A549 (cell line): ENCODE results near the gene CA10. TPM values are rescaled to one million over a fixed set of nuclear protein-coding genes. Genes with fewer than 3 reads are reported as not detected.

Experiments
- ATAC-seq, 2 experiments: fragments of 200-7000 bp in 1 of 2; fragments of >200 bp in 1 of 2; cut with Nextera tagmentation in 1 of 2; cut with Tn5 transposase in 1 of 2; 3 replicates each; pipeline versions ENCODE4 v1.8.0 to v1.9.1; 2018 to 2020; ENCODE audit warnings: mild to moderate bottlenecking in 1 of 2, moderate library complexity in 1 of 2
- CTCF ChIA-PET: fragments of 300-600 bp; sonication (Branson Sonifier 250); formaldehyde crosslinking; extraction: SDS; loops from one replicate; lab custom pipeline; 2021; ENCODE audit warnings: antibody characterized with exemption, inconsistent platforms; lab: Yijun Ruan, JAX
- POLR2A ChIA-PET: fragments of 350-600 bp; formaldehyde crosslinking; extraction: SDS; loops from one replicate; lab custom pipeline; 2021; ENCODE audit warnings: antibody characterized with exemption, inconsistent platforms; lab: Yijun Ruan, JAX
- DNase-seq, 2 experiments: peaks; one replicate each; pipeline versions ENCODE4 v3.0.0 to v3.0.0-alpha.2; 2011 to 2016; ENCODE audit warnings: low read depth in 1 of 2, low spot score in 1 of 2
- FAIRE-seq: peaks from 2 replicates; lab custom pipeline; 2011; peaks lifted over from hg19 to GRCh38; lab: Jason Lieb, UNC
- H3K27ac ChIP-seq, 2 experiments: fragments of >200 bp; sonication (Bioruptor Twin); formaldehyde crosslinking; 3 replicates each; pipeline ENCODE4 v1.5.1; 2016 to 2017
- H3K4me1 ChIP-seq: fragments of >200 bp; sonication (Bioruptor Twin); formaldehyde crosslinking; 3 replicates; pipeline ENCODE4 v1.6.1; 2016
- H3K4me2 ChIP-seq: fragments of >200 bp; sonication (Bioruptor Twin); formaldehyde crosslinking; 3 replicates; pipeline ENCODE4 v1.6.1; 2016
- H3K4me3 ChIP-seq: fragments of >200 bp; sonication (Bioruptor Twin); formaldehyde crosslinking; 3 replicates; pipeline ENCODE4 v1.5.1; 2016
- H3K9me3 ChIP-seq: fragments of >200 bp; sonication (Bioruptor Twin); formaldehyde crosslinking; 3 replicates; pipeline ENCODE4 v1.6.1; 2016
- ATOH8 ChIP-seq: fragments of 250-450 bp; sonication (Bioruptor Pico); IDR thresholded peaks from 2 replicates; pipeline ENCODE4 v1.5.0; 2020; ENCODE audit warnings: low read depth, mild to moderate bottlenecking, moderate library complexity
- CBX2 ChIP-seq: fragments of 200-600 bp; sonication (generic); IDR thresholded peaks from 2 replicates; pipeline ENCODE4 v1.6.1; 2016; ENCODE audit warnings: low read depth, mild to moderate bottlenecking, borderline replicate concordance
- CHD2 ChIP-seq: fragments of 150-350 bp; IDR thresholded peaks from 2 replicates; pipeline ENCODE4 v1.6.1; 2014; ENCODE audit warnings: low read length; ENCODE audit not compliant: partially characterized antibody
- CTCF ChIP-seq: fragments of >200 bp; sonication (Bioruptor Twin); formaldehyde crosslinking; IDR thresholded peaks from 3 replicates; pipeline ENCODE4 v1.5.1; 2016
- GATA3 ChIP-seq: IDR thresholded peaks from 2 replicates; pipeline ENCODE4 v1.6.1; 2012; ENCODE audit warnings: borderline replicate concordance
- HMGXB4 ChIP-seq: fragments of 250-450 bp; sonication (Bioruptor Pico); IDR thresholded peaks from 2 replicates; pipeline ENCODE4 v1.5.0; 2021; ENCODE audit warnings: mild to moderate bottlenecking, moderate library complexity, borderline replicate concordance
- HOXB13 ChIP-seq: fragments of 250-450 bp; sonication (Bioruptor Pico); IDR thresholded peaks from 2 replicates; pipeline ENCODE4 v1.5.0; 2020; ENCODE audit warnings: low read depth, mild to moderate bottlenecking, moderate library complexity
- KDM5A ChIP-seq: fragments of 200-600 bp; sonication (generic); IDR thresholded peaks from 2 replicates; pipeline ENCODE4 v1.6.1; 2016; ENCODE audit warnings: antibody characterized with exemption, mild to moderate bottlenecking
- MAFK ChIP-seq: fragments of 450-650 bp; IDR thresholded peaks from 2 replicates; pipeline ENCODE4 v1.6.1; 2014; ENCODE audit not compliant: partially characterized antibody
- MAZ ChIP-seq: fragments of 150-350 bp; IDR thresholded peaks from 2 replicates; pipeline ENCODE4 v1.6.1; 2014; ENCODE audit warnings: antibody characterized with exemption, low read depth, low read length, borderline replicate concordance
- NPAS2 ChIP-seq: fragments of 250-450 bp; sonication (Bioruptor Pico); IDR thresholded peaks from 2 replicates; pipeline ENCODE4 v1.8.0; 2022; ENCODE audit warnings: mild to moderate bottlenecking, moderate library complexity, borderline replicate concordance
- POLR2AphosphoS2 ChIP-seq: conservative IDR thresholded peaks from 2 replicates; pipeline ENCODE4 v1.6.1; 2012; ENCODE audit warnings: low read length, improper control_type of control experiment, inconsistent platforms
- RCOR1 ChIP-seq: fragments of 150-350 bp; IDR thresholded peaks from 2 replicates; pipeline ENCODE4 v1.6.1; 2014; ENCODE audit warnings: antibody characterized with exemption, low read length, low read depth
- RNF2 ChIP-seq: fragments of 200-600 bp; sonication (generic); IDR thresholded peaks from 2 replicates; pipeline ENCODE4 v1.6.1; 2016; ENCODE audit warnings: low read depth, mild to moderate bottlenecking, antibody characterized with exemption, moderate library complexity, borderline replicate concordance
- ZFP36 ChIP-seq: fragments of 450-650 bp; IDR thresholded peaks from 2 replicates; pipeline ENCODE4 v1.6.1; 2014; ENCODE audit warnings: borderline replicate concordance; ENCODE audit not compliant: partially characterized antibody
- WGBS: methylation state at CpG from one replicate; pipeline ENCODE4 v1.1.6; 2017; ENCODE audit errors: missing lambda C conversion rate; 5-methylcytosine and 5-hydroxymethylcytosine counted together
- polyA plus RNA-seq, 4 experiments: library from polyadenylated mRNA; depleted of rRNA in 3 of 4; stranded (reverse); fragments of >200 nt; fragmentation: RNase III in 1 of 4; extraction: RNeasy Plus Mini Kit Qiagen cat#74134 plus additional on column Dnase treatment in 1 of 4; gene quantifications; 2 replicates in 3 of 4; 3 replicates in 1 of 4; pipeline ENCODE4 v1.2.3, GENCODE V29; 2011 to 2017

The CA10 gene
- polyA plus RNA-seq, 2 of the 4 experiments (the other 2 are of a cell fraction) = not detected

- TF ChIP-seq ATOH8 = no peak
- TF ChIP-seq RCOR1 = no peak
- TF ChIP-seq GATA3 = no peak
Observed at GRCh38 chr17:51955245-51955644, 203.3 kb downstream of the CA10 start (continued).

- no peak for TF ChIP-seq HOXB13 (CRISPR knock-in tag)
- TF ChIP-seq, all 56 proteins: peak for 0
- no peak for FAIRE-seq
- 0% methylated on average over 2 of the region's 2 CpGs for WGBS
- ChIA-PET POLR2A (no interaction called here), CTCF (no interaction called here)
- no peak for DNase-seq
- no peaks in the 10 kb centered on the region for H3K9me3 ChIP-seq
- no peak overlapping the region for H3K27ac ChIP-seq
- no peak overlapping the region for H3K4me2 ChIP-seq
- H3K4me1 ChIP-seq = no peaks in the 10 kb centered on the region
- no peak overlapping the region for H3K4me3 ChIP-seq
- no peak for ATAC-seq
Observed at GRCh38 chr17:51954232-51954765, 204.2 kb downstream of the CA10 start.

- WGBS = 1% methylated on average over 2 of the region's 2 CpGs
- ChIA-PET POLR2A (no interaction called here), CTCF (no interaction called here)
- H3K4me3 ChIP-seq = no peak overlapping the region
- TF ChIP-seq RNF2 (no peak), RCOR1 (no peak), GATA3 (no peak), KDM5A (no peak), MAZ (no peak), CBX2 (no peak)
- no peak overlapping the region for H3K27ac ChIP-seq
- no peak for ATAC-seq
- no peak overlapping the region for H3K4me2 ChIP-seq
- H3K4me1 ChIP-seq = no peaks in the 10 kb centered on the region
- H3K9me3 ChIP-seq = no peaks in the 10 kb centered on the region
- FAIRE-seq = no peak
- DNase-seq = no peak
Observed at GRCh38 chr17:51951741-51952140, 206.8 kb downstream of the CA10 start.

- FAIRE-seq (no peak), DNase-seq (no peak), ATAC-seq (no peak)
- H3K4me1 ChIP-seq = no peaks in the 10 kb centered on the region
- no peak overlapping the region for H3K4me3 ChIP-seq
- POLR2A ChIA-PET = no interaction called here
- no peak overlapping the region for H3K27ac ChIP-seq
- H3K4me2 ChIP-seq = no peak overlapping the region
- 3% methylated on average over 4 of the region's 4 CpGs for WGBS
- no peak for TF ChIP-seq HOXB13 (CRISPR knock-in tag)
- peak; percentile 62 for TF ChIP-seq MAFK
- CTCF ChIA-PET = no interaction called here
- H3K9me3 ChIP-seq = no peaks in the 10 kb centered on the region
Observed at GRCh38 chr17:51948128-51948527, 210.4 kb downstream of the CA10 start.

- Histone ChIP-seq H3K4me3 (no peak overlapping the region), H3K4me2 (no peak overlapping the region), H3K9me3 (no peaks in the 10 kb centered on the region), H3K4me1 (no peaks in the 10 kb centered on the region)
- no peak for ATAC-seq
- CTCF ChIA-PET = no interaction called here
- WGBS = 1% methylated on average over 3 of the region's 3 CpGs
- no peak for TF ChIP-seq NPAS2 (CRISPR knock-in tag)
- no peak for TF ChIP-seq POLR2AphosphoS2
- TF ChIP-seq CTCF = no peak
- no peak for TF ChIP-seq KDM5A
- TF ChIP-seq HMGXB4 (CRISPR knock-in tag) = no peak
- TF ChIP-seq ZFP36 = no peak
- no peak for TF ChIP-seq CHD2
- TF ChIP-seq, all 56 proteins: peak for 0
- no peak for FAIRE-seq
- POLR2A ChIA-PET = no interaction called here
- DNase-seq = no peak
- H3K27ac ChIP-seq = no peak overlapping the region
Observed at GRCh38 chr17:51947160-51947735, 211.3 kb downstream of the CA10 start.
